NCI-H2227 treated with DMSO at 0.1 percent for 48 hours (cell line): ENCODE measurements around the gene CD74.

Experiments used
- DNase-seq: peaks from one replicate; lab custom pipeline; 2025; lab: John Stamatoyannopoulos, UW

CD74 gene

DNA sequence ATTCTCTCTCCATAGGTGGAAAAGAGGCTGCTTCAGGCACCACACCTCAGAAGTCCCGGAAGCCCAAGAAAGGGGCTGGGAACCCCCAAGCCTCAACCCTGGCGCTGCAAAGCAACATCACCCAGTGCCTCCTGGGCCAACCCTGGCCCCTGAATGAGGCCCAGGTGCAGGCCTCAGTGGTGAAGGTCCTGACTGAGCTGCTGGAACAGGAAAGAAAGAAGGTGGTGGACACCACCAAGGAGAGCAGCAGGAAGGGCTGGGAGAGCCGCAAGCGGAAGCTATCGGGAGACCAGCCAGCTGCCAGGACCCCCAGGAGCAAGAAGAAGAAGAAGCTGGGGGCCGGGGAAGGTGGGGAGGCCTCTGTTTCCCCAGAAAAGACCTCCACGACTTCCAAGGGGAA, 16.4 kb downstream of the CD74 start:
- no peak for DNase-seq

DNA sequence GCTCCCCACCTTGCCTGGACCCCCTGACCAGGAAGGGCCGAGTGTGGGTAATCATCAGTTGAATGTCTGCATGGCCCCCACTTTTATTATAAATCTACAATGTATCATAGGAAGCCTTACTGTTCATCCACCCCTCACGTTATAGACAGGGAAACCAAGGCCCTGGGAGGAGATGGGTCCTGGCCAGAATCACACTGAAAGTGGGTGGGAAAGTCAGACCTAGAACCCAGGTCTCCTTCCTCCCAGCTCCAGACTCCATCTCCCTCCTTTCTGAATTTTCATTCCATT, 17.1 kb downstream of the CD74 start:
- DNase-seq: no peak

DNA sequence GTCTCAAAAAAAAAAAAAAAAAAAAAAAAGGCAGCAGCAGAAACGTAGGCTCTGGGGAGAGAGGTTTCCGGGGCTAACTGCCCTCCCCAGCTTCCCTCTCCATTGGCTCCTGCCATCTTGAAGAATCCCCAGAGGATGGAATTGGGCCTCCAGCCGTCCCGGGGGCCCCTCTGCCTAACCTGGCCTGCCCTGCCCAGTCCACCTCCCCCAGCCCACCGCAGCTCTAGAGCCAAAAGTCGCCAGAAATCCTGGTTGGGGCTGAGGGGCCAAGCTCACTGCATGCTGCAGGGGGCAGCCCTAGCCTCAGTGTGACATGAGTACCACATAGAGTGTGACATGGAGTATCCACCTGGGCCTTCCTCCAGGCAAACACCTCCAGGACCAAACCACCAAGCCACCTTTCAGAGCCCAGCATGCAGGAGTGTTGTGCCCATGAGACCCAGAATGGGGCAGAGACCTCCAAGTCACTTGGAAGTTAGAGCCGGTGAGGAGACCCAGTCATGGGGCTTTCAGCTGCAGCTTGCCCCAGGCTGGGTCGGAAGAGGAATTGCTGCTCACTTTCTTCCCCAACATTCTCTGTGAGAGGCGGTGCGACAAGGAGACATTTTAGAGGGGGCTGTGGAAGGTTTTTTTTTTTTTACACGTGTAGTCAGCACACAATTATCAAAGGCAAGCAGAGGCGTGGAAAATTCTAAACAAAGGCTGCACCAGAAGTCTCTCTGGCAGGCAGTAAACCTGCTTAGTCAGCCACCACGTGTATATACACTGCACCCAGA, 17.6 kb downstream of the CD74 start:
- DNase-seq: no peak

DNA sequence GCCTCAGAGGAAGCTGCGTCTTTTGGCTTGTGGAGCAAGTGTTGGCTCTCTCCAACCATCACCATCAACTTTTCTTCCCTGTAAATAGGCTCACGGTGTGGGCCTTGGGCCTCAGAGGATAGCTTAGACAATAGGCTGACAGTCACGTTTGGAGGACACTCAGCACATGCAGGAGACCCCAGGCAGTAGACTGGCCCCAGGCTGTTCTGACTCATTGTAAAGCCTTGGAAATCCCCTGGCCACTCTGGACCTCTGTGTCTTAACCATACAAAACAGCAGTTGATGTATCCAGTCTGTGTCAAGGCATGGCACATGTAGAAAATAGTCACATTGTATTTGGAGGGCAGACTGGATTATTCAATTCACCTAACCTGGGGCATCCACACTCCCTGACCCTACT, 18.6 kb downstream of the CD74 start:
- no peak for DNase-seq

DNA sequence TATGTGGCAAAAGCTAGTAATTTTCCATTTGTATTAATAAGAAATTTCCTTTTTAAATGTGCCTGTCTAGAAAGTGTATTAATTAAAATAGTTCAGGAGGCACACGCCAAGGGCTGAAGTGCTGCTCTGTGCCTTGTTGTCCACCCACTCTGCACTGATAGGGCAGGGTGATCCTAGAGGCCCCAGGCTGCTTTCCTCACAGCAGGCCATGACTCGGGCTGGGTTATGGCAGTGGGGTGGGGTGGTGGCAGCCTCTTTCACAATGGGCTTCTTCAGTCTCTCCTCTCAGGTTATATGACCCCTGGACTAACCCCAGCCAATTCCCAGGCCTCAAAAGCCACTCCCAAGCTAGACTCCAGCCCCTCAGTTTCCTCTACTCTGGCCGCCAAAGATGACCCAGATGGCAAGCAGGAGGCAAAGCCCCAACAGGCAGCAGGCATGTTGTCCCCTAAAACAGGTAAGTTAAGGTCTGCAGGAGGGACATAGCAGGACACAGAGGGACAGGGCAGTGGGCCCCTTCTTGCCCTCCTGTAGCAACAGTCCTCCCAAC, 19.5 kb downstream of the CD74 start:
- no peak for DNase-seq

DNA sequence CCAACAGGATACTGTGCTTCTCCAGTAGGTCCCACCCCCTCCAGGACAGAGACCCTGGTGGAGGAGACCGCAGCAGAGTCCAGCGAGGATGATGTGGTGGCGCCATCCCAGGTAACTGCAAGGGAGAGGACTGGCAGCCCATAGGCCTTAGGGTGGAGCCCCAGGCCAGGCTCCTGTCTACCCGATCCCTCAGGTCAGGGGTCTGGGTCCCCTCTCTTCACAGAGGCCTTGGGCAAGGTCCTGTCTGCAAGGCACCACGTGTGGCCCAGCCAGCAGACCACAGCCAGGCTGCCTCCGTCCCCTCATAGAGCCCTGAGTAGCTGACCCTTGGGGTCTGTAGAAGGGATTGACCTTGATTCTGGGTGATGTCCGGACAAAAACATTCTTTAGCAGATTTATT, 20.0 kb downstream of the CD74 start:
- no peak for DNase-seq

DNA sequence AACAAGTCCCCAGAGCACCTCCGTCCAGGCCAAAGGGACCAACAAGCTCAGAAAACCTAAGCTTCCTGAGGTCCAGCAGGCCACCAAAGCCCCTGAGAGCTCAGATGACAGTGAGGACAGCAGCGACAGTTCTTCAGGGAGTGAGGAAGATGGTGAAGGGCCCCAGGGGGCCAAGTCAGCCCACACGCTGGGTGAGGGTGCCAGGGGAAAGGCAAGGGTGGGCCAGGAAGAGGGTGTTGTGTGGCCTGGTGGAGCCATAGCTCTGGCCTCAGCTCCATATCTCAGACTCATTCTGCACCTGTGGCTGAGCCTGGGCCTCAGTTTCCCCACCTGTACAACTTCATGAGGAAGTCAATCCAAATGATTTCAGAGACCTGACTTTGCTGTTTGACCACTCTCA, 20.7 kb downstream of the CD74 start:
- DNase-seq: no peak

DNA sequence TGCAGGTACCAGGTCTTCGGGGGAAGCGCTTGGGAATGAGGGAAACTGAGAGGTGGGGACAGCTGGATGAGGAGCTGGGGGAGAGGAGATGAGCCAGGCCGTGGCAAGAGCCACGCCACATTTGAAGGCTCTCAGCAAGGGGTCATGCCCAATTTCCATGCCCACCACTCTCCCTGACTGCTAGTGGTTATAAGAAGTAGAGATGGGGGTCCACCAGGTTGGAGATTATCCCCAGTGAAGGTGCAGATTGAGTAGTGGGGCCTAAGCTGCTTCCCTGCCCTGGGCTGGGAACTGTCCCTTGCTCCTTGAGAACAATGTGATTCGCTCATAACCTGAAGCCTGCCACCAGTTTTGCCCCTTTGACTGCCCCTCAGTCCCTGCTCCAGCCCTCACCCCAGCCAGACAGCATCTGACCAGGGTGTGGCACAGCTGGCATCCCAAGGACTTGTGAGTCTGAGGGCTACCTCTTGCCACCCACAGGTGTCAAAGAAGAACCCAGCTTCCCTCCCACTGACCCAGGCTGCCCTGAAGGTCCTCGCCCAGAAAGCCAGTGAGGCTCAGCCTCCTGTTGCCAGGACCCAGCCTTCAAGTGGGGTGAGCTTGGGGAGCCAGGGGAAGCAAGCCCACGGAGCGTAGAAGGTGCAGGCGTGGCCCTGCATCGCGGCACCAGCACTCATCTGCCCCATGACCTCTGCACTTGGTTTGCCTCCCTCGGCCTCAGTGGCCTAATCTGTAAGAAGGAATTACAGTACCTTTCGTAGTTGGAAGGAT, 21.5 kb downstream of the CD74 start:
- DNase-seq: no peak

DNA sequence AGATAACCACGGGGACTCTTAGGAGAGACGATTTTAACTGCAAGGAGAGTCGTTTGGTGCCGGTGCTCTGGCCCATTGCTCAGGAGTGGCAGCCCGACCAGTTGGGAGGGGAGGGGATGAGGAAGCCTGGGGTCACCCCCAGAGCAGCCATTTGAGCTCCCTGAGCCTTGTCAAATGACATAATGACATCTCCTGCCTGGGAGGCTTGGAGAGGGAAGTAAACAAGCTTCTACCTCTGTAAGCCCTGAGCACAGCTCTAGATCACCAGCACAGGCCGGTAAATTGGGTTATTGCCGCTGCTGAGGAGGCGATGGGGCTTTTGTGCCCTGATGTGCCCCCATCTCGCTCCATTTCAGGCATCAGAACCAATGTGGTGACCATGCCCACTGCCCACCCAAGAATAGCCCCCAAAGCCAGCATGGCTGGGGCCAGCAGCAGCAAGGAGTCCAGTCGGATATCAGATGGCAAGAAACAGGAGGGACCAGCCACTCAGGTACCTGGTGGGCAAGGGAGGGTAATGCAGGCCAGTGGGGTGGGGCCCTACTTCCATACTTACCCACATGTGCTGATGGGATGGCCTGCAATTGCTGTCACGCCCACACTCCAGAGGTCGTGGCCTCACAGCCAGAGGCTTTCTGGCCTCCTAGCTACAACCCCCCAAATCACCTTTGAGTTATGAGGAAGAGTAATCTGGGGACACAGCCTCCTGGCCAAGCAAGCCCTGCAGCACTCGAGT, 23.0 kb downstream of the CD74 start:
- no peak for DNase-seq

DNA sequence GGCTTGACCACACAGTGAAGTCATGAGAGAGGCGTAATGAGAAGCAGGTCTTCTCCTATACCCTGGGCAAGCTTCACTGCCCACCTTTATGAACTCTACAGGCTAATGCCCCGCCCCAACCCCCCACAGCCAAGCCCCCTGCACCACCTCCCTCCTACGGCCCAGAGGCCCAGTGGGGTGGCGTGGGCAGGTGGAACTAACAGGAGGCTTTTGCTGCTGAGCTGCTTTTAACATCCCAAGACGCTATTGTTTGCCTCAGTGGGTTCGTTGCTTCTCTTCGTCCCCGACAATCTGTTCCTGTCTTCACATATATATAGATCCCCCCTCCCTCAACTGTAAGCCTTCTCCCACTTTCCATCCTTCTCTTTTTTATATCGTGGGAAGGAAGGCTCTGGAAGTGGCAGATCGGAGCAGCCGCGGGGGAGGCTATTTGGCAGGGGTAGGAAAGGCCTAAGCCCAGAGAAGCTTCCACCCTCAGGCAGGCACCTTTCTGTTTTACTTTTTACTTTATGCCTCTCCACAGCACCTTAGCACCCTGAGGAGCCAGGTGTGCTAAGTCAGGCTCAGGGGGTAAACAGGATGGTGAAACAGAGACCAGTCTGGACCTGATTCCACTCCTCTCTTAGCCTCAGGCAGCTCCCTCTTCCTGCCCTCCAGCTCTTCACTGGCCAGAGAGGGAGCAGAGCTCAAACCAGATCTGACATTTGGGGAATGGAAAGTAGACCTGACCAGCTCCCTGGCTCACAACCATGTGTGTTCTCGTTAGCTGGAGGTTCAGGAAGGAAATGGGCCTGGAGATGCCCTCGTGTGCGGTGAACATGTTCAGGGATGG, 26.5 kb downstream of the CD74 start:
- no peak for DNase-seq

DNA sequence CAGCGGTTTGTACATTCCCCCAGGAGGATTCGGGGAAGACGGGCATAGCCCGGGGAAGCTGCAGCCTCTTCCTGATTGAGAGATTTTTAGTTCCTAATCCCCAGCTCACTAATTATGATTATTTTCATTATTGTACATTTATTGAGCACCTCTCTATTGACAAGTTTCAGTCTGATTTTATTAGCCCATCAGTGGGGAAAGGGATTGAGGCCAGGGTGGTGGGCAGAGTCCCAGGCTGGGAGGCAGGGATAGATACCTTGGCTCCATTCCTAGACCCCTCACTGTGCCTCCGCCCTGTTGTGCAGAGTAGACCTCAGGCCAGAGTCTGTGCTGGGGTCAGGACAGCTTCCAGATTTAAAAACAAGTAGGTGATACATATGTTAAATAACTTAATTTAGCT, 28.0 kb downstream of the CD74 start:
- no peak for DNase-seq

DNA sequence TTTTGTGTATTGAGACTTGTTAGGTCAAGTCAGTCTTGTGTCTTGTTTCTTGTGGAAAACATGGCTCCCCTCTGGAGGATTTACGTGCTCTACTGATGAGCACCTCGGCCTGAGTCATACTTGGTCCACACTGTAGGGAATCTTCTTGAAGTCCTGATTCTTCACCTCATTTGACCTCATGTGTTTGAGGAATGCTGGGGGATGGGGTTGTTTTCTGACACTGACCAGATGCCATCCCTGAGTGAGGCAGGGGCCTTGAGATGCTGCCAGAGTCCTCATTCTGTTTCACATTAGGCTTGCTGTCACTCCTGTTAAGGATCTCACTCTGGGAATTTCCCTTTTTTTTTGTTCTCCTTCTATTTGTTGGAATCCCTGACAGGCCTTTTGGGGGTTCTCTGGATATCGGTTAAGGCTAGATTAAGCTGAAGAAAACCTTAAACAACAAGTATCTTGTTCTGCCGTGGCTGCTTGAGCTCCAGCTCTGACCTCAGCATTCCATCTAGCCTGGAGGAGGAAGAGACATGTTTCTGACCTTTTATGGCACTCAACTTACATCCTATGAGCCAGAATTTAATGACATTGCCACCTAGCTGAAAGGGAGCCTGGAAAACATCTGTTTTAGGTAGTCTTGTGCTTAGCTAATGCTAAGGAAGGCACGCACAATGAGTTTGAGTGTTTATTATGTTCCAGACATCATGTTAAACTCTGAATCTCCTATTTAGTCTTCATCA, 34.6 kb downstream of the CD74 start:
- DNase-seq: no peak

DNA sequence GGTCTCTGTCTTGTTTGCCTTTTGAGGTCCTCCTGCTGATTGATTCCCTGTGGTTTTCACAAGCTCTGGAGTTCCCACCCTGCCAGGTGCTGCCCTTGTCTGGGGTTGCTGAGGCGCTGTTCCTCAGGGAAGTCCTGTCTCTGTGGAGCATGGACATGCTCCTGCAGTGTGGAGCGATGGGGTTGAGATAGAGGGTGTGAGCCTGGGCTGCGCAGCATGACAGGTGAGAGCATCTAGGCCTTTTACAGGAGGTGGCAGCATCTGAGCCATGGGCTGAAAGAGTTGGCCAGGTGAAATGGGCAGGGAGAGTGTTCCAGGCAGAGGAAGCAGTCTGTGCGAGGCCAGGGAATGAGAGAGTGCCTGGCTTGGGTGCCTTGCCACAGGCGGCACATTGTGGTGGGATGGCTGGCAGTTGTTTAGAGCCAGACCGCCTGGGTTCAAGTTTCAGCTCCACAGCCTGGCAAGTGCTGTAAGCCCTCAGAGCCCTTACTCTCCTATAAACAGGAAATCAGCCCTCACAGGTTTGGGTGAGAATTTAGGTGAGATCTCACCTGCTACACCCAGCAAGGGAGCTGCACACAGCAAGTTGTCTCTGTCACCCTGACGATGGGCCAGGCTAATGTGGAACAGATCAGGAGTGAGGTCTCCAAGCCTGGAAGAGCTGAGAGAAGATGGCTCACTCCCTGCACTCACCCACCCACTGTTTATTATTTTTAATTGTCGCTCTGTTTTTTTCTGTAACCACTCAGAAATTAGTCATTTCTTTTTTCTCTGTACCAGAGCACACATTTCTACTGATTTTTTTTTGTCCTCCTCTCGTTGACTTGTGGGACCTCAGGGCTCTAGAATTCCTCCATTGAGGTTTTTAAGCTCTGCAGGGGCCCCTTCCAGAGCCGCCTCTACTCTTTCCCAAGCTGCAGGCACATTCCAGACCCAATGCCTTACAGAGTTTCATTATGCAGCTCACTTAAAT, 35.6 kb downstream of the CD74 start:
- DNase-seq: no peak

DNA sequence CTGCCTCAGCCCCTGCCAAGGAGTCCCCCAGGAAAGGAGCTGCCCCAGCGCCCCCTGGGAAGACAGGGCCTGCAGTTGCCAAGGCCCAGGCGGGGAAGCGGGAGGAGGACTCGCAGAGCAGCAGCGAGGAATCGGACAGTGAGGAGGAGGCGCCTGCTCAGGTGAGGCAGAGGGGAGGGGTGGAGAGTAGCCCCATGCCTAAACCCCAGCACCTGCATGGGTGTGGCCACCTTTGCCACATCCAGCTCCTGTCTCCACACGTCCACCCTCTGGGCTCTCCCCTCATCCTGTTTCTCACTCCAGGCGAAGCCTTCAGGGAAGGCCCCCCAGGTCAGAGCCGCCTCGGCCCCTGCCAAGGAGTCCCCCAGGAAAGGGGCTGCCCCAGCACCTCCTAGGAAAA, 38.1 kb downstream of the CD74 start:
- DNase-seq: no peak

DNA sequence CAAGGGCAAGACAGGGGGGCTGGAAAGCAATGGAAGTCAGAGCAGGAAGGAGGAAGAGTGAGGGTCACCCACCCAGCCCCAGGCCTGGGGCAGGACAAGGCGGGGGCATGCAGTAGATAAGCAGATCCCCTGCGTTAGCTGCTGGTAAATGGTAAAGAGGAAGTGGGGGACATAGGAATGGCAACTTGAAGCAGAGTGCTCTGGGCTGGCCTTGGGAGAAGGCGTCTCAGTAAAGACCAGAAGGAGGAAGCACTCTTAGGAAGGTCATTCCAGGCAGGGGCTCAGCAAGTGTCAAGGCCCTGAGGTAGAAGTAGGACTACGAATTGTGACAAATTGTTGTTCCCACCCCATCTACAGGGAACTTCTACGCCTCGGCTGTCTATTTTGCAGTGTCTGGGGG, 40.1 kb downstream of the CD74 start:
- no peak for DNase-seq

DNA sequence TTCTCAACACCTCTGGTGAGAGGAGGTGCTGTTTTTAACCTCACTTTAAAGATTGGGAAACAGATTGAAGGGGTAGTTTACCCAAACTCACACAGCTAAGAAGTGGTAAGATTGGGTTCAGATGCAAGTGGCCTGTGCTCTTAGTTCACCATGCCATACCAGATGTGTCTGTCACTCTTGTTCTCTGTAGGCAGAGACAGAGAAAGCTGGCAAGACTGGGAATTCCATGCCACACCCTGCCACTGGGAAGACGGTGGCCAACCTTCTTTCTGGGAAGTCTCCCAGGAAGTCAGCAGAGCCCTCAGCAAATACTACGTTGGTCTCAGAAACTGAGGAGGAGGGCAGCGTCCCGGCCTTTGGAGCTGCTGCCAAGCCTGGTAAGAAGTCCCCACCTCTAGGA, 44.2 kb downstream of the CD74 start:
- DNase-seq: no peak

DNA sequence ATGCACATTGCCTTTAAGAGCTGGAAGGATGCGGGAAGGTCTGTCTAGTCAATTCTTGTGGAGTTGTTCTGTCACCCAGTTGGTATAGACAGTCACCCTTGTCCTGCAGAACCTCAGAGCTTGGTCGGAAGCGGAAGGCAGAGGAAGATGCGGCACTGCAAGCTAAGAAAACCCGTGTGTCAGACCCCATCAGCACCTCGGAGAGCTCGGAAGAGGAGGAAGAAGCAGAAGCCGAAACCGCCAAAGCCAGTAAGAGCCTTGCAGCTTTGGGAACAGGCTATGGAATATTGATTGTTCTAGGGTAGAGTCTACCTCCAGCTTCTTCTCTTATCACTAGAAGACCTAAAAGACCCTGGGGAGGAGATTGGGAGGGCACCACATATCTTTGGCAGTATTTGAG, 48.7 kb downstream of the CD74 start:
- no peak for DNase-seq

DNA sequence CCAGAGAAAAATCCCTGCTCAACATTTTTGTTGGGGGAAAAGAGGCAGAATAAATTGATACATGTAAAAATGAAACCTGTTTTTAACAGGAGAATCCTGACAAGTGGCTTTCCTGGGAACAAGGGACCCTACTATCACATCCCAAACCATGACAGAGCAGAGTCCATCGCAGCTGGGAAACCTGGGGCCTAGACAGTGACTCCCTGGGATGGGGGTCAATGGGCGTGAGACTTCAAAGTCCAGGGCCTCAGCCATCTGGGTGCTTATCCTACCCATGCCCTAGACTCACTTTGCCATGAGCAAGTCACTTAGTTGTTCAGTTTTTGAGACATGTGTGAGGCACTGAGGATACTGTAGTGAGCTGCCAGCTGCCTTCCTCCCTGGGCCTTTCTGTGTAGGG, 49.5 kb downstream of the CD74 start:
- DNase-seq: no peak

DNA sequence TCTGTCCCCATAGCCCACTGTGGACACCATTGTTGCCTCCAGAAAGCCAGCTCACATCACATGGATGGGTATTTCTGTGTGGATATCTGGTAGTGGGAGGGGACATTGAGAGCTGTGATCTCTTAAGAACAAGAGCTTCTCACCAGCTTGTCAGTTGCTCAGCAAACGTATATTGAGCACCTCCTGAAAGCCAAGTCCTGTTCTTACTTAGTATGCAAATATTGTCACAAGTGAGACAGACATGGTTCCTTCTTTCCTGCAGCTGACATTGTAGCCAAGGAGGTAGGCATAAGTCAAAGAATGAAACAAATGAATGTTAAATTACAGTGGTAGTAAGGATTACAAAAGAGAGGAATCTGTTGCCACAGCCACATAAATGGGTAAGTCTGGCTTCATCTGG, 51.4 kb downstream of the CD74 start:
- no peak for DNase-seq
